ENCODE data around the gene ANKRD62.
"Not testable (repeated sequence)": the region's sequence is repeated elsewhere in the genome, so short reads cannot be mapped to it uniquely, and the experiment has no call there.

DNA sequence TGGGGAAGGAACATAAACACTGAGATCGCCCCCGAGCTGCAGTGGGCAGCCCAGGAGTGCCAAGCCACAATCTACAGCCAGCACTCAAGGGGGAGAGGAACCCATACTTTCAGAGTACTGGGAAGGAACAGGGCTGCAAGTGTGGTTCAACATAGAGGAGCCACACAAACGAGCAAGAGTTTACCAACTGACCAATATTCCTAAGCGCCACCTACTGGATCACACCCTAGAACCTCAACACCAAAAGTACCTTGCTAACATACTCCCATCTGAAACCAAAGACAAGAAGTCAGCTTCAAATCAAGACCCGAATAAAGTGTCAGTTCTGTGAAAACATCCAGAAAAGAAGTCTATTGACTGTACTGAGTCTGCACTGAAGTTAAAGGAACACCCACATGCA, 55.8 kb downstream of the ANKRD62 start:
- not testable (repeated sequence) for TF ChIP-seq POLR2A (IDR thresholded peaks at IDR 0.05)
- TF ChIP-seq, protein P1, sequence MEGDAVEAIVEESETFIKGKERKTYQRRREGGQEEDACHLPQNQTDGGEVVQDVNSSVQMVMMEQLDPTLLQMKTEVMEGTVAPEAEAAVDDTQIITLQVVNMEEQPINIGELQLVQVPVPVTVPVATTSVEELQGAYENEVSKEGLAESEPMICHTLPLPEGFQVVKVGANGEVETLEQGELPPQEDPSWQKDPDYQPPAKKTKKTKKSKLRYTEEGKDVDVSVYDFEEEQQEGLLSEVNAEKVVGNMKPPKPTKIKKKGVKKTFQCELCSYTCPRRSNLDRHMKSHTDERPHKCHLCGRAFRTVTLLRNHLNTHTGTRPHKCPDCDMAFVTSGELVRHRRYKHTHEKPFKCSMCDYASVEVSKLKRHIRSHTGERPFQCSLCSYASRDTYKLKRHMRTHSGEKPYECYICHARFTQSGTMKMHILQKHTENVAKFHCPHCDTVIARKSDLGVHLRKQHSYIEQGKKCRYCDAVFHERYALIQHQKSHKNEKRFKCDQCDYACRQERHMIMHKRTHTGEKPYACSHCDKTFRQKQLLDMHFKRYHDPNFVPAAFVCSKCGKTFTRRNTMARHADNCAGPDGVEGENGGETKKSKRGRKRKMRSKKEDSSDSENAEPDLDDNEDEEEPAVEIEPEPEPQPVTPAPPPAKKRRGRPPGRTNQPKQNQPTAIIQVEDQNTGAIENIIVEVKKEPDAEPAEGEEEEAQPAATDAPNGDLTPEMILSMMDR (IDR thresholded peaks at IDR 0.05): not testable (repeated sequence)
